ENCODE data around the gene ZSWIM5. TPM values are rescaled to one million over a fixed set of nuclear protein-coding genes. Genes with fewer than 3 reads are reported as not detected.
A peak's percentile ranks its signal among the peaks of the same experiment; 100 is the strongest.
"Not testable (repeated sequence)": the region's sequence is repeated elsewhere in the genome, so short reads cannot be mapped to it uniquely, and the experiment has no call there.

ZSWIM5 gene
- total and polyA plus RNA-seq, 9 of the 15 experiments (the other 6 are each of a cell fraction or from before 2014, with no cell fraction given), result under 0.01 to 0.07 (median 0.03) TPM; not detected in 3

GRCh38 chr1:45101947-45102346, 104.5 kb downstream of the ZSWIM5 start (continued):
- TF ChIP-seq KDM4B (IDR thresholded peaks at IDR 0.05; ENCODE audit: borderline replicate concordance in 2 of 2, low read depth in 1 of 2) (no peak), ZNF76 (CRISPR knock-in tag; IDR thresholded peaks at IDR 0.05; ENCODE audit: borderline replicate concordance) (no peak), FOXK1 (CRISPR knock-in tag; IDR thresholded peaks at IDR 0.05; ENCODE audit: borderline replicate concordance) (no peak), MYNN (IDR thresholded peaks at IDR 0.05) (no peak), MYNN (CRISPR knock-in tag; IDR thresholded peaks at IDR 0.05) (no peak), ARHGAP35 (IDR thresholded peaks at IDR 0.05; ENCODE audit: partially characterized antibody) (no peak)

GRCh38 chr1:45101528-45101927, 104.9 kb downstream of the ZSWIM5 start:
- POLR2A ChIA-PET; DNase-seq (ENCODE audit: extremely low read depth in 1 of 4, low spot score in 3 of 4); ATAC-seq; H3K4me3 ChIP-seq; H3K27ac ChIP-seq (ENCODE audit: extremely low read depth, low read depth, low read length); H2AFZ ChIP-seq (ENCODE audit: low read depth, low read length); in situ Hi-C loops (cut with MboI); H3K9me1 ChIP-seq (ENCODE audit: control insufficient read depth, insufficient read depth, low read length); H3K9ac ChIP-seq (ENCODE audit: insufficient read depth in 1 of 2, low read depth in 2 of 2, low read length in 2 of 2); intact Hi-C loops (cut with micrococcal nuclease); H3K36me3 ChIP-seq (ENCODE audit: control insufficient read depth, insufficient read depth, low read length); H4K20me1 ChIP-seq (replicated peaks; ENCODE audit: control insufficient read depth, insufficient read depth, low read length); H3K9me3 ChIP-seq (replicated peaks; ENCODE audit: control insufficient read depth, insufficient read depth, low read depth, low read length); BruUV-seq (replicated peaks); H3K4me2 ChIP-seq (ENCODE audit: insufficient read depth, low read length); H3K4me1 ChIP-seq (replicated peaks in 1 of 2; ENCODE audit: control insufficient read depth in 2 of 2, insufficient read depth in 2 of 2, low read length in 2 of 2); H3K79me2 ChIP-seq (ENCODE audit: control insufficient read depth, insufficient read depth, low read length); CTCF ChIA-PET (ENCODE audit: low intra/inter-chr PET ratio); FAIRE-seq: not testable (repeated sequence)
- peaks cover 3 to 14% of the 10 kb centered on the region in 2 experiments; a peak in 1 of 5 replicates for H3K27me3 ChIP-seq (ENCODE audit: control insufficient read depth in 2 of 2, insufficient read depth in 2 of 2, low read length in 2 of 2)
- peak; percentile 58 for TF ChIP-seq ZNF146 (CRISPR knock-in tag; IDR thresholded peaks at IDR 0.05; ENCODE audit: unreplicated experiment)
- WGBS (ENCODE audit: insufficient coverage, low coverage, missing lambda C conversion rate), result 4% methylated on average over 5 of the region's 5 CpGs
